Naive B cell (primary cell): ENCODE results near the gene CEP192. TPM values are rescaled to one million over a fixed set of nuclear protein-coding genes. Genes with fewer than 3 reads are reported as not detected.
A peak's percentile ranks its signal among the peaks of the same experiment; 100 is the strongest.

Source experiments
- ATAC-seq, 2 donors: fragments of 150-1000 bp; cut with Tn5 transposase; 2 replicates each; pipeline ENCODE4 v1.10.0; 2021; ENCODE audit warnings: low read depth in 2 of 2, mild to moderate bottlenecking in 2 of 2, moderate library complexity in 2 of 2
- DNase-seq: peaks from one replicate; pipeline ENCODE4 v3.0.0; 2022
- H3K27ac Mint-ChIP-seq, 6 donors: one replicate each; pipeline ENCODE4 v1.8.0; 2020 to 2022; ENCODE audit warnings: mild to moderate bottlenecking in 6 of 6, mixed read lengths in 6 of 6, moderate library complexity in 5 of 6, inconsistent platforms in 2 of 6
- H3K27me3 Mint-ChIP-seq, 3 donors: one replicate each; pipeline ENCODE4 v1.8.0; 2021 to 2022; ENCODE audit warnings: mixed read lengths in 3 of 3, mild to moderate bottlenecking in 1 of 3
- H3K36me3 Mint-ChIP-seq, 2 donors: one replicate each; pipeline ENCODE4 v1.8.0; 2020 to 2022; ENCODE audit warnings: mixed read lengths in 2 of 2, inconsistent platforms in 1 of 2, mild to moderate bottlenecking in 1 of 2
- H3K4me1 Mint-ChIP-seq, 3 donors: one replicate each; pipeline ENCODE4 v1.8.0; 2020 to 2022; ENCODE audit warnings: mixed read lengths in 3 of 3, inconsistent platforms in 1 of 3, mild to moderate bottlenecking in 1 of 3, moderate library complexity in 1 of 3
- H3K4me3 Mint-ChIP-seq, 8 donors: one replicate each; pipeline ENCODE4 v1.8.0; 2020 to 2022; ENCODE audit warnings: mild to moderate bottlenecking in 8 of 8, mixed read lengths in 8 of 8, moderate library complexity in 8 of 8, inconsistent platforms in 2 of 8
- H3K9me3 Mint-ChIP-seq, 7 donors: one replicate each; pipeline ENCODE4 v1.8.0; 2020 to 2022; ENCODE audit warnings: mixed read lengths in 7 of 7, mild to moderate bottlenecking in 5 of 7, inconsistent platforms in 2 of 7, moderate library complexity in 1 of 7
- polyA plus RNA-seq, 6 donors: library from polyadenylated mRNA; unstranded; fragments of 300-500 nt; fragmentation: Illumina TruSeq; gene quantifications; one replicate each; pipeline ENCODE4 v1.2.3, GENCODE V29; 2021; ENCODE audit warnings: low read depth in 6 of 6

Gene CEP192
- polyA plus RNA-seq, 6 donors from 2014 or later = 6.2 to 10.0 (median 8.1) TPM; not detected in 1

- Mint-ChIP-seq H3K9me3 (no peaks in the 10 kb centered on the region), H3K27me3 (no peaks in the 10 kb centered on the region), H3K27ac (no peak overlapping the region), H3K4me3 (peak overlapping the region in 1 of 8 donors; percentile 40), H3K4me1 (peaks cover 7 to 13% (median 8%) of the 10 kb centered on the region in 3 donors), H3K36me3 (no peaks in the 10 kb centered on the region)
- ATAC-seq = no peak
- DNase-seq = no peak
Observed at GRCh38 chr18:12998332-12999060, 7.3 kb downstream of the CEP192 start.

DNA sequence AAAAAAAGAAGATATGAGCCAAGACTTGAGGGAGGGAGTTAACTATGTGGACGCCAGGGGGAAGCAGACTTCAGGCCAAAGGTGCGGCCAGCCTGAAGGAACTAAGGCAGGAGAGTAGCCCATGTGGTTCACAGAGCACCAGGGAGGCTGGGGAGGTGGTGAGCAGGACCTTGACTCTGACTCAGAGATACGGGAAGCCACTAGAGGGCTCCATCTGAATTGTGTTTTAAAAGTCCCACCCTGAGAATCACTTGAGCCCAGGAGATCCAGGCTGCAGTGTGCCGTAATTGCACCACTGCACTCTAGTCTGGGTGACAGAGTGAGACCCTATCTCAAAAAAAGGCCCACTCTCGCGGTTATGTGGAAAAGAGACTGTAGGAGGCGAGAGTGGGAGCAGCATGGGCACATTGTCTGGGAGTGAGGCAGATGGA lies 12.3 kb downstream of the CEP192 start:
- Mint-ChIP-seq H3K27me3 (no peaks in the 10 kb centered on the region), H3K9me3 (no peaks in the 10 kb centered on the region), H3K27ac (peak overlapping the region in 1 of 6 donors; percentile 12), H3K4me3 (no peak overlapping the region), H3K4me1 (peaks cover 4 to 21% (median 16%) of the 10 kb centered on the region in 3 donors), H3K36me3 (no peaks in the 10 kb centered on the region)
- DNase-seq (no peak), ATAC-seq (no peak)

- DNase-seq (no peak), ATAC-seq (no peak)
- Mint-ChIP-seq H3K27me3 (no peaks in the 10 kb centered on the region), H3K4me3 (no peak overlapping the region), H3K27ac (no peak overlapping the region), H3K36me3 (peaks cover 0 to 4% of the 10 kb centered on the region in 2 donors), H3K4me1 (peaks cover 0 to 18% (median 12%) of the 10 kb centered on the region in 3 donors), H3K9me3 (no peaks in the 10 kb centered on the region)
Observed at GRCh38 chr18:13004396-13004795, 13.2 kb downstream of the CEP192 start.

DNA sequence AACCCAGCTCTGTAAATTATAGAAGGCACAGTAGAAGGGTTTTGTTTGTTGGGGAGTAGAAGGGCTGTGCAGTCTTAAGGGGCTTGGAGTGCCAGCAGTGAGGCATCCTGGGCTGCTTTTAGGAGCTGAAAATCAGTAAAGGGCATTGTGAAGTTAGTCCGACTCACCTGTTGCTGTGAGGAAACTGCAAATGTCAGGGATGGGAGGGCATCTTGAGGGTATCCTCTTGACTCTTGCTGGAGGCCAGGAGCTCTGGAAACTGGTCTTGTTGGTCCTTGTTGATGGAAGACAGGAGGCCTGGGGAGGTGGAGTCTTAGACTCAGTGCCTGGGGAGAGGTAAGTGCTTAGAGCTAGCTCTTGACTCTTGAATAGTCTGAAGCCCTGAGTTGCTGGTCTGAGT lies 14.1 kb downstream of the CEP192 start:
- no peak for ATAC-seq
- Mint-ChIP-seq H3K27me3 (no peaks in the 10 kb centered on the region), H3K9me3 (no peaks in the 10 kb centered on the region), H3K4me1 (peaks cover 0 to 18% (median 12%) of the 10 kb centered on the region in 3 donors), H3K36me3 (peaks cover 0 to 4% of the 10 kb centered on the region in 2 donors), H3K27ac (peak overlapping the region in 2 of 6 donors; percentile 18 to 85), H3K4me3 (no peak overlapping the region)
- DNase-seq = no peak

GRCh38 chr18:13006531-13007247 lies 15.5 kb downstream of the CEP192 start:
- ATAC-seq = no peak
- H3K27ac Mint-ChIP-seq = peak overlapping the region in 3 of 6 donors; percentile 23 to 91 (median 85)
- H3K36me3 Mint-ChIP-seq = peaks cover 0 to 5% of the 10 kb centered on the region in 2 donors
- H3K4me3 Mint-ChIP-seq = no peak overlapping the region
- H3K4me1 Mint-ChIP-seq = peaks cover 0 to 18% (median 12%) of the 10 kb centered on the region in 3 donors
- no peaks in the 10 kb centered on the region for H3K9me3 Mint-ChIP-seq
- no peak for DNase-seq
- no peaks in the 10 kb centered on the region for H3K27me3 Mint-ChIP-seq

GRCh38 chr18:13007248-13007560 lies 16.0 kb downstream of the CEP192 start:
- Mint-ChIP-seq H3K27me3 (no peaks in the 10 kb centered on the region), H3K36me3 (peaks cover 0 to 8% of the 10 kb centered on the region in 2 donors), H3K27ac (peak overlapping the region in 3 of 6 donors; percentile 54 to 91 (median 63)), H3K4me1 (peaks cover 0 to 18% (median 12%) of the 10 kb centered on the region in 3 donors), H3K4me3 (peak overlapping the region in 1 of 8 donors; percentile 13), H3K9me3 (no peaks in the 10 kb centered on the region)
- no peak for ATAC-seq
- no peak for DNase-seq

GRCh38 chr18:13011719-13012118 lies 20.6 kb downstream of the CEP192 start:
- DNase-seq (no peak), ATAC-seq (no peak)
- Mint-ChIP-seq H3K27me3 (no peaks in the 10 kb centered on the region), H3K4me1 (peaks cover 4 to 10% (median 8%) of the 10 kb centered on the region in 3 donors), H3K4me3 (no peak overlapping the region), H3K36me3 (peaks cover 10 to 40% of the 10 kb centered on the region in 2 donors), H3K9me3 (no peaks in the 10 kb centered on the region), H3K27ac (peak overlapping the region in 1 of 6 donors; percentile 39)

DNA sequence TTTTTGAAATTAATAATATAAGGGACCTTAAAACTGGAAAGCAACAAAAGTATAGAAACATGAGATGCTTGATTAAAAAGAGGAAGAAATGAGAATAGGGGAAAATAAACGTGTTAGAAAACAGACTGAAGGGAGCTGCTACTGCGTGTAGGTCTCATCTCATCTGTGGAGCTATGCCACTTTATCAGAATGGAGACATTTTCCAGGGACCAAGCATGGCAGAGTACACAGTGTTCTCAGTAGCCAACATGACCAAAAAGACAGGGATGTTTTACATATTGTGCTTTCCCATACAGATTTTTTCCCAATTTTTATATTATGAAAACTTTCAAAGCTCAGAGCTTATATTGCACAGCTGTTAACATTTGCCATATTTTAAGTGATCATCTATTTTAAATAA lies 23.1 kb downstream of the CEP192 start:
- Mint-ChIP-seq H3K27me3 (no peaks in the 10 kb centered on the region), H3K27ac (peak overlapping the region in 2 of 6 donors; percentile 63 to 73), H3K9me3 (no peaks in the 10 kb centered on the region), H3K36me3 (peaks cover 18 to 51% of the 10 kb centered on the region in 2 donors), H3K4me1 (peaks cover 0 to 4% (median 0%) of the 10 kb centered on the region in 3 donors), H3K4me3 (no peak overlapping the region)
- DNase-seq (no peak), ATAC-seq (no peak)

- Mint-ChIP-seq H3K27me3 (no peaks in the 10 kb centered on the region), H3K9me3 (no peaks in the 10 kb centered on the region), H3K4me3 (no peak overlapping the region), H3K27ac (no peak overlapping the region), H3K36me3 (peaks cover 18 to 51% of the 10 kb centered on the region in 2 donors), H3K4me1 (peaks cover 0 to 4% (median 0%) of the 10 kb centered on the region in 3 donors)
- DNase-seq = no peak
- no peak for ATAC-seq
Observed at GRCh38 chr18:13014818-13015217, 23.7 kb downstream of the CEP192 start.

DNA sequence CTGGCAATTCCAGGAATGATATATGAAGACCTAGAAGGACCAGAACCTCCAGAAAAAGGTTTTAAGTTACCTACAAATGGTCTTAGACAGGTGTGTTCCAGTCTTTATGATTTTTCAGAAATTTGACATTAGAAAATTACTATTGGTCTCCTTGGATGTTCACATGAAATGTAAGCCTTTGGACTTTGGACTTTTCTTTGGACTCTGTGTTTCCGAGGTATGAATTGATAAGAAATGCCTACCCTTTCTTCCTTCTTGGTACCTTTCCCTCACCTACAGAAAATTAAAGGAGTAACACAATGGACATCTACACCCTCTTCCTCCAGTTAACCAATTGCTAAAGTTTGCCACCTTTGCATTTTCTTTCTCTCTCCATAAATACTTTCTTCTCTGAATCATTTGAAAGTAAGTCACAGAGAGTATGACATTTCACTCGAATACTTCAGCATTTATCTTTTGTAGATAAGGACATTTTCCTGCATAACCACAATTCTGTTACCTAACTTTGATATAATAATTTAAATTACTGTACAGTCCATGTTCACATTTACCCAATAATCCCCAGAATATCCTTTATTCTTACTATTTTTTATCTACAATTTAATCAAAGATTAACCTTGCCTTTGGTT lies 26.2 kb downstream of the CEP192 start:
- H3K27ac Mint-ChIP-seq = no peak overlapping the region
- H3K4me3 Mint-ChIP-seq = no peak overlapping the region
- H3K36me3 Mint-ChIP-seq = peaks cover 24 to 54% of the 10 kb centered on the region in 2 donors
- ATAC-seq (no peak), DNase-seq (no peak)
- H3K4me1 Mint-ChIP-seq = peaks cover 0 to 4% (median 3%) of the 10 kb centered on the region in 3 donors
- H3K27me3 Mint-ChIP-seq = no peaks in the 10 kb centered on the region
- no peaks in the 10 kb centered on the region for H3K9me3 Mint-ChIP-seq

DNA sequence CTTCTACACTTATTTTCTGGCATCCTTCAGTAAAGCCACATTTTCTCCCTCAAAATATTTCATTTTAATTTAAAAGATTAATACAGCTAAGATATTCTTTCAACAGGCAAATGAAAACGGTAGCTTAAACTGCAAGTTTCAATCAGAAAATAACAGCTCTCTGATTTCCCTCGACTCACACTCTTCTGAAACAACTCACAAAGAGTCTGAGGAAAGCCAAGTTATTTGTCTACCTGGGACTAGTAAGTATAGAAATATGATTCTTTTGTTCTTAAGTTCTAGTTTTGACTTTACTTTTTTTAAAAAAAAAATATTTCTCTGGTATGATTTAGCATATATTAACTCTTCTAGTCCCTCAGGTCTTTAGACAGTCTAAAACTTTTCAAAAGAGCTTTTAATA lies 27.2 kb downstream of the CEP192 start:
- Mint-ChIP-seq H3K36me3 (peaks cover 22 to 53% of the 10 kb centered on the region in 2 donors), H3K4me1 (peaks cover 0 to 3% (median 2%) of the 10 kb centered on the region in 3 donors), H3K4me3 (no peak overlapping the region), H3K9me3 (no peaks in the 10 kb centered on the region), H3K27ac (no peak overlapping the region), H3K27me3 (no peaks in the 10 kb centered on the region)
- no peak for DNase-seq
- ATAC-seq = no peak

GRCh38 chr18:13019301-13019700 lies 28.1 kb downstream of the CEP192 start:
- DNase-seq (no peak), ATAC-seq (no peak)
- peaks cover 24 to 50% of the 10 kb centered on the region in 2 donors for H3K36me3 Mint-ChIP-seq
- no peak overlapping the region for H3K4me3 Mint-ChIP-seq
- no peaks in the 10 kb centered on the region for H3K9me3 Mint-ChIP-seq
- H3K4me1 Mint-ChIP-seq = peaks cover 0 to 3% (median 0%) of the 10 kb centered on the region in 3 donors
- no peaks in the 10 kb centered on the region for H3K27me3 Mint-ChIP-seq
- H3K27ac Mint-ChIP-seq = no peak overlapping the region

- H3K4me1 Mint-ChIP-seq = peaks cover 0 to 10% (median 9%) of the 10 kb centered on the region in 3 donors
- H3K27me3 Mint-ChIP-seq = no peaks in the 10 kb centered on the region
- no peak overlapping the region for H3K4me3 Mint-ChIP-seq
- H3K9me3 Mint-ChIP-seq = no peaks in the 10 kb centered on the region
- ATAC-seq = no peak
- no peak for DNase-seq
- peak overlapping the region in 1 of 6 donors; percentile 60 for H3K27ac Mint-ChIP-seq
- peaks cover 35 to 38% of the 10 kb centered on the region in 2 donors for H3K36me3 Mint-ChIP-seq
Observed at GRCh38 chr18:13022644-13023043, 31.5 kb downstream of the CEP192 start.
